Thoracic aorta (tissue), 2 donors: Measurements from ENCODE around the gene CLGN. TPM values are rescaled to one million over a fixed set of nuclear protein-coding genes. Genes with fewer than 3 reads are reported as not detected.
"Not testable (repeated sequence)": the region's sequence is repeated elsewhere in the genome, so short reads cannot be mapped to it uniquely, and the experiment has no call there.

Experiments
- ATAC-seq: fragments of 150-250 bp; one replicate; pipeline ENCODE4 v1.8.0; 2017; ENCODE audit warnings: low read depth; ENCODE audit not compliant: insufficient number of reproducible peaks, low FRiP score
- DNase-seq: peaks from one replicate; pipeline ENCODE4 v3.0.0-alpha.2; 2020; ENCODE audit warnings: low spot score
- H3K27ac ChIP-seq, 2 donors: fragments of 200-600 bp; sonication (generic); 1 replicate in 1 of 2; 2 replicates in 1 of 2; pipeline ENCODE4 v1.5.1; 2016; ENCODE audit warnings: mild to moderate bottlenecking in 2 of 2, moderate library complexity in 2 of 2
- H3K27me3 ChIP-seq: fragments of 200-600 bp; sonication (generic); replicated peaks from 2 replicates; pipeline ENCODE4 v1.6.0; 2016; ENCODE audit warnings: mild to moderate bottlenecking; ENCODE audit not compliant: insufficient read depth
- H3K36me3 ChIP-seq: fragments of 200-600 bp; sonication (generic); one replicate; pipeline ENCODE4 v1.5.1; 2016
- H3K4me1 ChIP-seq, 2 donors: fragments of 200-600 bp; sonication (generic); 1 replicate in 1 of 2; 2 replicates in 1 of 2; pipeline versions ENCODE4 v1.5.1 to v1.6.0; 2016; ENCODE audit warnings: low read depth in 2 of 2, mild to moderate bottlenecking in 1 of 2; ENCODE audit not compliant: control insufficient read depth in 1 of 2
- H3K4me3 ChIP-seq: fragments of 200-600 bp; sonication (generic); 2 replicates; pipeline ENCODE4 v1.5.1; 2016; ENCODE audit warnings: mild to moderate bottlenecking
- H3K9me3 ChIP-seq: fragments of 200-600 bp; sonication (generic); 2 replicates; pipeline ENCODE4 v1.5.1; 2016
- CTCF ChIP-seq: fragments of 200-600 bp; sonication (generic); IDR thresholded peaks from one replicate; pipeline ENCODE4 v1.5.1; 2019; ENCODE audit warnings: antibody characterized with exemption
- total RNA-seq, 2 donors: library from RNA; depleted of rRNA; stranded (reverse); fragments of >200 nt; gene quantifications; one replicate each; pipeline versions ENCODE4 v1.1.0 to v1.2.3, GENCODE V29; 2016

Gene CLGN
- total RNA-seq, 2 donors from 2014 or later, result 0.21 TPM; not detected in 1

GRCh38 chr4:140463614-140464013 is 36.2 kb upstream of the CLGN start:
- Histone ChIP-seq H3K4me3 (no peak overlapping the region), H3K36me3 (no peaks in the 10 kb centered on the region), H3K9me3 (no peaks in the 10 kb centered on the region), H3K4me1 (no peaks in the 10 kb centered on the region), H3K27me3 (no peaks in the 10 kb centered on the region), H3K27ac (no peak overlapping the region)
- DNase-seq (no peak), ATAC-seq (no peak)
- no peak for TF ChIP-seq CTCF

- Histone ChIP-seq H3K4me1 (no peaks in the 10 kb centered on the region), H3K36me3 (no peaks in the 10 kb centered on the region), H3K9me3 (no peaks in the 10 kb centered on the region), H3K27me3 (no peaks in the 10 kb centered on the region), H3K27ac (no peak overlapping the region), H3K4me3 (no peak overlapping the region)
- ATAC-seq, result no peak
- DNase-seq, result no peak
- no peak for TF ChIP-seq CTCF
Measured at GRCh38 chr4:140463182-140463581, 35.7 kb upstream of the CLGN start.

- Histone ChIP-seq H3K4me3 (no peak overlapping the region), H3K27me3 (no peaks in the 10 kb centered on the region), H3K27ac (no peak overlapping the region), H3K36me3 (no peaks in the 10 kb centered on the region), H3K9me3 (no peaks in the 10 kb centered on the region), H3K4me1 (no peaks in the 10 kb centered on the region)
- ATAC-seq (no peak), DNase-seq (no peak)
- no peak for TF ChIP-seq CTCF
Measured at GRCh38 chr4:140450352-140450751, 22.9 kb upstream of the CLGN start.

GRCh38 chr4:140448830-140449229 is 21.4 kb upstream of the CLGN start:
- no peak overlapping the region for H3K4me3 ChIP-seq
- H3K27ac ChIP-seq, result no peak overlapping the region
- no peaks in the 10 kb centered on the region for H3K9me3 ChIP-seq
- no peaks in the 10 kb centered on the region for H3K4me1 ChIP-seq
- no peak for TF ChIP-seq CTCF
- H3K36me3 ChIP-seq, result no peaks in the 10 kb centered on the region
- H3K27me3 ChIP-seq, result no peaks in the 10 kb centered on the region
- ATAC-seq, result no peak
- DNase-seq, result no peak

GRCh38 chr4:140448162-140448561 is 20.7 kb upstream of the CLGN start:
- no peak overlapping the region for H3K27ac ChIP-seq
- ATAC-seq, result no peak
- H3K27me3 ChIP-seq, result no peaks in the 10 kb centered on the region
- H3K9me3 ChIP-seq, result no peaks in the 10 kb centered on the region
- H3K4me1 ChIP-seq, result no peaks in the 10 kb centered on the region
- no peaks in the 10 kb centered on the region for H3K36me3 ChIP-seq
- no peak overlapping the region for H3K4me3 ChIP-seq
- TF ChIP-seq CTCF, result no peak
- no peak for DNase-seq

GRCh38 chr4:140444347-140444746 is 16.9 kb upstream of the CLGN start:
- ATAC-seq, H3K4me1 ChIP-seq, DNase-seq, H3K9me3 ChIP-seq, H3K27me3 ChIP-seq, H3K27ac ChIP-seq, H3K4me3 ChIP-seq, H3K36me3 ChIP-seq: not testable (repeated sequence)
